HG02870 (cell line): ENCODE results near the gene VWA5A.
A peak's percentile ranks its signal among the peaks of the same experiment; 100 is the strongest.
"Not testable (repeated sequence)": the region's sequence is repeated elsewhere in the genome, so short reads cannot be mapped to it uniquely, and the experiment has no call there.

Source experiments
- ATAC-seq: cut with Tn5 transposase; IDR thresholded peaks from one replicate; pipeline ENCODE4 v1.9.1; 2021; ENCODE audit warnings: mild to moderate bottlenecking, moderate library complexity; ENCODE audit not compliant: unreplicated experiment

The VWA5A gene

DNA sequence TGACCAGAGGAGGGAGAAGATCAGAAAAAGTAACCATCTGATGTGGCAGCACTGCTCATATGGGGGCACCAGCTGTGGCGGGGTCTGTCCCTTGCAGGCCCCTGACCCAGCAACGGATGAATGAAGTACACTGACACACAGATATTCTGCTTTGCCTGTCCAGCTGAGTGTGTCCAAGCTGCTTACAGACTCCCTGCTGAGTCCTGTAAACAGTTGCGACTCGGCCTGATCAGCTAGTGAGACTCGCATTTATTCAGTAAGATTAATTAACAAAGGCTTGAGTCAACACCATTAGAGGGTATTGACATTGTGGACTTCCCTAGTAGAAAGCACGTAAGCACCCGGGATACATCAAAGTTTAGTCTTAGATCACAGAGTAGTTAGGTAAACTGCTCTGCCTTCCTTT, 52.6 kb downstream of the VWA5A start:
- no peak for ATAC-seq

DNA sequence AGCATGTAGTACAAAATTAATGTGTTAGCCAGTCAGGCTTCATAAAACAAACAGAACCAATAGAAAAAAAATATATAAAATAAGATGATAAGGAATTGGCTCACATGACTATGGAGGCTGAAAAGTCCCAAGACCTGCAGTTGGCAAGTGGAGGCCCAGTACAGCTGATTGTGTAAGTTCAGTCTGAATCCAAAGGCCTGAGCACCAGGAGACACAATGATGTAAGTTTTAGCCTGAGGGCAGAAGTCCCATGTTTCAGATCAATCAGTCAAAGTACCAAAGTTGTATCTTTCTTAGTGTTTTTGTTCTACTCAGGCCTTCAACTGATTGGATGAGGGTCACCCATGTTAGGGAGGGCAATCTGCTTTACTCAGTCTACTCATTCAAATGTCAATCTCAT, 53.5 kb downstream of the VWA5A start:
- ATAC-seq: no peak

DNA sequence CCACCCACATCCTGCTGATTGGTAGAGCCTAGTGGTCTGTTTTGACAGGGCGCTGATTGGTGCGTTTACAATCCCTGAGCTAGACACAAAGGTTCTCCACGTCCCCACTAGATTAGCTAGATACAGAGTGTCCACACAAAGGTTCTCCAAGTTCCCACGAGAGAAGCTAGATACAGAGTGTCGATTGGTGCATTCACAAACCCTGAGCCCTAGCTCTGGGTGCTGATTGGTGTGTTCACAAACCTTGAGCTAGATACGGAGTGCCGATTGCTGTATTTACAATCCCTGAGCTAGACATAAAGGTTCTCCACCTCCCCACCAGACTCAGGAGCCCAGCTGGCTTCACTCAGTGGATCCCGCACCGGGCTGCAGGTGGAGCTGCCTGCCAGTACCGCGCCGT, 55.1 kb downstream of the VWA5A start:
- not testable (repeated sequence) for ATAC-seq

DNA sequence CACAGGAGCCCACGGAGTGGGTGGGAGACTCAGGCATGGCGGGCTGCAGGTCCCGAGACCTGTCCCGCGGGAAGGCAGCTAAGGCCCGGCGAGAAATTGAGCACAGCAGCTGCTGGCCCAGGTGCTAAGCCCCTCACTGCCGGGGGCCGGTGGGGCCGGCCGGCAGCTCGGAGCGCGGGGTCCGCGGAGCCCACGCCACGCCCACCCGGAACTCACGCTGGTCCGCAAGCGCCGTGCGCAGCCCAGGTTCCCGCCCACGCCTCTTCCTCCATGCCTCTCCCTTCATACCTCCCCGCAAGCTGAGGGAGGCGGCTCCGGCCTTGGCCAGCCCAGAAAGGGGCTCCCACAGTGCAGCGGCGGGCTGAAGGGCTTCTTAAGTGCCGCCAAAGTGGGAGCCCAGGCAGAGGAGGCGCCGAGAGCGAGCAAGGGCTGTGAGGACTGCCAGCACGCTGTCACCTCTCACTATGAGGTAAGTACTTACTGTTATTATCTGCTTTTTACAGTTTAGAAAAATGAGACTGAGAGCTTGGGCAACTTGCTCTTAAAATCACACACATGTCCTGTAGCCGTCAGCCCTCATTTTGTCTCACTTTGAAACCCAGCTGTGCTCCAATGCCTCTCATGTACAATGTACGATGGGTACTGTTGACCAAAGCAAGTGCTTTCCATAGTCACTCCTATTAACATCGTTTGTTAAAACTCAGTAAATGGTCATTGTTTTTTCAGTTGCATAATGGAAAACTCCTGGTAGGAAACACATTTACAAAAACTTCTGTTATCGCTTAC, 55.7 kb downstream of the VWA5A start:
- no peak for ATAC-seq

DNA sequence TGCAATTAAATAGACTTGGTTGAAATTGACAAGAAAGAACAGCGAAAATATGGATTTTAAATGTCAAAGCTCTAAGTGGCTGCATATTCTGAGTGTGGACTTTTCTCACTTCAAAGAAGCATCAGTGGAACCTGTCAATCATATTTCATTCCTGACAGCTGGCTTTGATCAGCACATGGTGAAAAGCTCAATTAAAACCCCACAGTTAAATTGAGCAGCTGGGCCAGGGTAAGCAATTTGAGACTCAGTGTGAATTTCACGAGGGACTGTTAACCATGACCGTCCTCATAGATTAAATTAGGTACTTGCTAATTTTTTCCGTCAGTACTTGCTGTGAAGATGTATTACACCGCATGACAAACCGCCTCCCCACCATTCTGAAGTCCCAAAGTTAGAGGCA, 56.9 kb downstream of the VWA5A start:
- no peak for ATAC-seq

DNA sequence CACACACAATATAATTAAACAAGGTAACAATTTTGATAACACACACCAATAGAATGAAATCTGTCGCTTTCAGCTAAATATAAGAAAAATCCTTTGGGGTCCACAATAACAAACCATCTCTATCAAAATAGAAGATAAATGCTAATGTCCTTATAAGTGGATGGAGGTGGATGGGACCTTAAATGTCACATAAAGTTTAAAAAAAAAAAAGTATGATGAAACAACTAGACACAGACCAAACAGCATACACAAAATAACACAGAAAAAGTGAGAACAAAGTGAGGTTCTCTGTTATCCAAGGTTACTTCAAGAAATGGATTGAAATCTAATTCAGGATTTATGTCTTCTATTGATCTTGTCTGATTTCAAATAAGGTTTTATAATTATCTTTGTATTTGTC, 57.3 kb downstream of the VWA5A start:
- ATAC-seq: no peak

DNA sequence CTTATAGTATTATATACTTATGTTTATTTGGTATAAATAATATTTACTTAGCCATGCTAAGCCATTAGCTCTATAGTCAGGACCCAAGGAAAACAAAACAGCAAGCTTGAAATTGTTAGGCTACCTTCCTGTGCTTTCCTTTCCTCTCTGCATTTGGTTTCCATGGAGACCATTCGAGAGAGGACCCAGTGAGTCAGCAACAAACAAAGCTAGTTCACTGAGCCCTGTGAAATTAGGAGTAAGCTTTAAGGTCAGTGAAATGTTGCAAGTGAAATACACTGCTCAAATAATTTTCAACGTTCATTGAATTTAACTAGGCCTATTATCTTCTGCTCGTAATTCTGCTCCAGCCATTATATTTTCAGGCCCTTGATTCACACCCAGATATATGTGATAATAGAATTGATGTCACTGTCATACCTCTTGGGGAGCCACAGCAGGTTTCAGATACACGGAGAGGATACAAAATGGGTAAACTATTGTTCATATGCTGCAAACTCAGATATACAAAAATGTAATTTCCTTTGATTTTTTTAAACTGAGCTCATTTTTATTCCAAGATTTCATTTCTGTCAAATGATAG, 58.8 kb downstream of the VWA5A start:
- no peak for ATAC-seq

DNA sequence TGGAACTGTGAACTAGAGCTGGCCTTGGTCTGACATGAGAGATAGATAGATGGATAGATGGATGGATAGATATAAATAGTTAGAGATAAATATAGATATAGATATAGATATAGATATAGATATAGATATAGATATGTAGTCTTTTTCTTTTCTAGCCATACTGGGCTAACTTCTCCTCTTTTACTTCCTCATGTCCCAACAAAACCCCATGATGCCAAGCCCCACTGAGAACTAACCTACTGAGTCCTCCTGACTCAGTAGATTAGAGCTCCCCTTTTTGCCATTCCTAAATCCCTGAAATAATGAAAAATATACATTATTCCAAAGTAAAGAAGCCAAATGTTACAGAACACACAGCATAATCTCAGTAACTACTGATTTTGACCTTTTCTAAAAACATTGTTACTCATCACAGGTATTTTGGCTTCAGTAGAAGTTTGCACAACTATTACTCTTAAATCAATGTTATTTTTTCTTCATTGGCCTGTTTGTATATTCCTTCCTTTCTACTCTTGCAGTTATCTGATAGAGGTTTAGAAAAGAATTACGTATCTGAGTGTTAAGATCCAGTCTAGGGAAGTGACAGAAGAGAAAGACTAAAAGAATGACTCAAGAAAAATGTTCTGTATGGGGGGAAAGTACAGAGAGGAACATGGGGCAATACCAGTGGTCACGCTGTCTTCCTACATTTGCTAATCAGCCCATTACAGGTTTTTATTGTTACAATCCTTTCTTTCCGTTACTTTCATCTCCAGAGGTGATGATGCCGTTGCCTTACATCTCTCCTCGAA, 61.9 kb downstream of the VWA5A start:
- ATAC-seq: no peak

DNA sequence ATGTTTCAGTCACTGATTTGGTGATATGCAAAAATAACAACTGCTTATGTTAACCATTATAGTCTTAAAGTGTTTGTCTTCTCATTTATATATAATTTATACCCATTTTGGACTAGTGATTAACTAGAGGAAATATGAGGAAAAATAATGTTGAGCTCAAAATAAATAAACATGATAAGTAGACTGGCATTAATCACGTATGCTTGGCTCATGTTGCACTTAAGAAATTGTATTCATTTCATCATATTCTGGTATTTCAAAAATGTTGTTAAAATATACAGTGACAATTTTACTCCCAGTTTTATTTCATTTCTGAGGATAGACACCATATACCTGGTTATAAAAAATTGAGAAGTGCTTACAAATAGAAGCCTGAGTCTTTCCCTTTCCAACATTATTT, 64.1 kb downstream of the VWA5A start:
- ATAC-seq: no peak

DNA sequence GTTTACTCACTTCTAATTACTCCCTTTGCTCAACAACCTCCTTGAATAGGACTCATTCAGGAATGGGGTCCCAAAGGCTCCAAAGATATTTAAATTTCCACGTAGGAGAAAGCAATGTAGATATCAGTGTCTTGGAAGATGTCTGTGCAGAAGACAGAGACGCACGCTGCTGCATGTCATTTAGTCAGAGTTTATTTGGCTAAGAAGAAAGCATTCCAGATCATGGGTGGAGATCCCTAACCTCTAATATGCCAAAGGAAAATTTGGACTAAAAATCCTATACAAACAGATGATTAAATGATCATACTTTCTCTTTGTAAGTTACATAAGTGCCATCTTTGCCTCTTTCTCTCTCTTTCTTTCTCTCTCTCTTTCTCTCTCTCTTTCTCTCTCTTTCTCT, 67.8 kb downstream of the VWA5A start, which contains the start of gene OR10D3:
Gene OR10D3 (plus strand): TSS at position 278 of the 400 bp plus-strand sequence. CDS start 1,925 bp downstream, outside the sequence.
- no peak for ATAC-seq

DNA sequence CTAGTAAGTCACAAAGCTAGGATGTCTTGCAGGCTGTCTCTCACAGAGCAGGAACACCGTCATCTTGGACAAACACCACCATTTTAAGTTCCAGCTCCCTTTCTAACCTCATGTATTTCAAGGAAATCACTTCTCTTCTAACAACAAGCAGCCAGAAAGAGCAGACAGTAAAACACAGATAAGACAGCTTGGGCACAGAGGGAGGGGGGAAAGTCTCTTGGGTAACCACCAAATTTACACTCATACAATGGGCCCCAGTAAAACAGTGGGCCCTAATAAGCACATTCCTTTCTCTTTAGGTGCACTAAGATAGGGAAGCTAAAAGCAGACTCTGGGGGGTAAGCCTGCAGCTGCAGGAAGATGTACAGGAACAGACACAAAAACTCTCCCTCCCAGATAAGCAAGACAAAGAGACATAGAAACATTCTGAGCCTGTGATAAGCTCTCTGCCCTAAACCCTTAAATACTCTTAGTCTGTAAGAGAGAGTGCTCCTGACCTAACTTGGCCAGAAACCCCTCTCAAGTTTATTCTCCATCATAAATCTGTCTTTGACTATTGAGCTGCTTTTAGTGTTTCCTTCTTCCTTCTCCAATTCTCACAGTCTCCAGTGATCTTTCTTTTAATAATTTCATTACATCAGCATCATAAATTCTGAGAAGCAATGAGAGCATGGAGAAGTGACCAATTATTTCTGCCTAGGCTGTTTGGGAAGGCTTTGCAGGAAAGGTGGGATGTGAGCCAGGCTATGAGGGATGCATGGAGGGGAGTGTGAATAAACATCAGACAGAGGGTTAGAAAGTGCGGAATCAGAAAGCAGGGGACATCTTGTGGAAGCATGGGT, 75.3 kb downstream of the VWA5A start:
- no peak for ATAC-seq

DNA sequence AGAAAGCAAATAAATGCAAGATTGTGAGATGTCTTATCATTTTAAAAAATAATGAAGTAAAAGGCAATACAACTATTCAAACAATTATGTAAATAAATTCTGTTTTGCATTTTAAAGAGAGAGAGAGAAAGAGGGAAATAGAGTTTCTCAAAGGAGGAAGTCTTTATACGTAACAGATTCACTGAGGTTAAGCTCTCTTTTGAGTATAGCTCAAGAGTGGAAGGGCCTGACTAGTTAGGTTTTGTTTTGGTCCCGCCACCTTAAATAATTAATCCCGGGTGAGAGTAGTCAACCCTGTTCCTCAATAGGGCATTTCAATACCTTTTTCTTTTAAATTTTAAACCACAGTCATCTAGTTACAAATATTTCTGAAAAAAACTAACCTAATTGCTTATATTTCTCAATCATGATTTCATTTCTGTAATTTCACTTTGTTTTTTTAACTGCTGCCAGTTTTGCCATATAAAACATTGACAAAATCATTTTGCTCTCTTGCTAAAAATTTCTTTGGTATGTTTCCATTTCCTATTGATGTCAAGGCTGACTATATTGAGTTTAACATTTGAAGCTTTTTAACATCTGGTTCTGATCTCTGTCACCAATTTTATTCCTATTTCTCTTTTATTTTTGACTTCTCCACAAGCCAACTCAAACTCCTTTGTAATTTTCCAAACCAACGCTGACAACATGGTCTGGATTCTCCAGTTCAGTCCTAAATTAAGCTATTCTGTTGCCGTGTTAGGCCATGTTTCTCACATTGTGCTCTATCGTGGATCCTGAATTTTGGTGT, 78.2 kb downstream of the VWA5A start:
- ATAC-seq: peak; percentile 57

DNA sequence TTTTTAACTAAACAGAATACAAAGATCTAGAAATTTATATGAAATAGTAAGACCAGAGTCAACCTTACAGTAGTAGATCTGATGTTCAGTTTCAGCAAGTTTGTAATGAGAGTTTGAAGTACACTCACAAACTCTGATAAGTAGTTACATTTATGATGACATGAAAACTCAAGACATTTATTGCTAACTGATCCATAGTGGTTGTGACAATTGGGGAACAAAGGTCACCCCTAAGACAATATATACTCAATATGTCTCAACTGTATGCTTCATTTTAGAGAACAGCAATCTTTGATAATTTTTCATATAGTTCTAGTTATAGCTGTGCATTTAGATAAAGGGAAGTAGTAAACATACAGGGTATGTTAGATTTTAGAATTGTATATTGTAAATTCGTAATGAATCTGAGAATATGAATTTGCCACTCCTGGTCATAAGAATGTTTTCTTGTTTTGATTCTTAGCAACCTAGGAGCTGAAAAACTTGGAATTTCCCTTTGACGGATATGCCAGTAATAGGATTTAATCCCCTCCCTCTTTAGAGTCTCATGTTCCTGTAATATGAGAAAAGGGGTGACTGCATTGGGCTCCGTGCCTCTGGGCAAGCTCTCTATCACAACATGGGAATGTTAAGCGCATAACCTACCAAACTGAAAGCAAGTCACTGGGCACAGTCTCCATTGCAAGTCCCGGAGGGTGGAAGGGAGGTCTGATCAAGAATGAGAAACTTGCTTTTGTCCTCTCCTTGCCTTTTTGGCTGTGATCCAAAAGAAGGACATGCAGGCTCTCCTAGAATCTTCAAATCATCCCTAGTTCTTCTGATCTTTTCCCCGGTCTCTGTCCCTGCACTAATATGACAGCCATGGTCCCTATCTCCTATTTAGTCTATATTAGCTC, 79.3 kb downstream of the VWA5A start:
- ATAC-seq: no peak

DNA sequence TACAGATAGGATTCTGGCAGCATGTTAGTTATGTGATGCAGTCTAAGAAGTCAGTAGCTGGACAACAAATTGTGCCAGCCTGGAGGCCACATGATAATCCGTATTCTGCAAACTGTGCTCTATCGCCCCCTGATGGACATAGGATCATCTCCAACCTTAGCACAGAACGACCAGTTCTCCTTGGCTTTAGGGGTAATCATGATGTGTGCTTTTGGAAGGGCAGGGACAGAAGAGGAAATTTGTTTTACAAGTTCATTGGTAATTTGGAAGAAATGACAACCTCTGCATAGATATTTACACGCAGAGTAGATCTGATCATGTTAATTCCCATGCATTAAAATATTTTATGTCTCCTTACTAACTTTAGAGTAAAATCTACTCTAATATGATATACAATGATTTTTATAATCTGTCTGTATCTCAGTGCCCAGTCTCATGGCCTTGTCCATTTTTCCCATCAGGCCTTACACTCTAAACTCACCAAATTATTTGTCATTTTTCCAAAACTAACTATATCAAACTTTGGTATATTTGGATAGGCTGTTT, 80.0 kb downstream of the VWA5A start:
- ATAC-seq: peak; percentile 76
